HG02610 (cell line): ENCODE measurements around the gene SWI5.

Experiments
- ATAC-seq: cut with Tn5 transposase; IDR thresholded peaks from one replicate; pipeline ENCODE4 v1.9.1; 2021; ENCODE audit warnings: mild to moderate bottlenecking, moderate library complexity; ENCODE audit not compliant: unreplicated experiment

Gene SWI5

DNA sequence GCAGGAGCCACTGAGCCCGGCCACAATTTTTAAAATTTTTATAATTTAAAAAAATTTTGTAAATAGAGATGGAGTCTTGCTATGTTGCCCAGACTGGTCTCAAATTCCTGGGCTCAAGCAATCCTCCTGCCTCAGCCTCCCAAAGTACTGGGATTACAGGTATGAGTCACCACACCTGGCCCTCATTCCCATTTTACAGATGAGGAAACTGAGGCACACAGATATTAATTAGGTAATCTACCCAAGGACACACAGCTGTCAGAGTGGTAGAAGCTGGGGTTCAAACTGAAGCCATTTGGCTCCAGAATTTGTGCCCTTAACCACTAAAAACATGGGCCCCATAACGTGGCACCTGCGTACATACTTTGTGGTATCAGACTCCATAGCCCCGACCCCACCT, 38.6 kb downstream of the SWI5 start:
- no peak for ATAC-seq

DNA sequence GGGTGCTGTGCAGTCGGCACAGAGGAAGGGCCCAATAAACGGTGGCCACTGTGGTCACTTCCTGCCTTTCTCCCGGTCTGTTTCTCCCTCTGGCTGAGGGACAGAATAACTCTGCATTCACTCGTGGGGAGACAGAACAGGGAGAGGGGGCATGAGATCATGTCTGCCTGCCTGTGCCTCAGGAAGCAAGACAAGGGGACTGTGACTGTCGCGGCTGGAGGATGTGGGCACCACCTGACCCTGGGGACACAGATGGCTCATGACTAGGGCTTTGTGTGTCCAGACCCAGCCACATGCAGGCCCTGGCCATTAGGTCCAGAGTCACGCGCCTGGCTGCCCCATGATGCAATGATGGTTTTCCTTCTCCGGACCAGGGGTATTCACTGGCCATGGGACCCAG, 40.3 kb downstream of the SWI5 start:
- ATAC-seq, result no peak

DNA sequence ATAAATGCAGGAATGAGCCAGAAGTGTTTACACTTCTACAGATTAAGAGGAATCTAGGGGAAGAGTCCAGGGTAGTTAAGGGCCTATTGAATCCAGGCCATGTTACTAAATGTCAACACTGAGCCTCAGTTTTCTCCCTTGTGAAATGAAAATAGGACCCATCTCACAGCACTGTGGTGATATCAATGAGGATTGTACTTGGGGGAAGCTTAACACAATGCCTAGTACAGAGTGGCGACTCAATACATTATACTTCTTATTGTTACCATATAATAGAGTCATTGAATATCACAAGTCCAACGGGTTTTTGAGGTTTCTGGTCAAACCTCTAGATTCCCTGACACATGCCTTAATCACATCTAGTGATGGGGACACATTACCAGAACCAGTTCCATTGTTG, 41.6 kb downstream of the SWI5 start:
- no peak for ATAC-seq

DNA sequence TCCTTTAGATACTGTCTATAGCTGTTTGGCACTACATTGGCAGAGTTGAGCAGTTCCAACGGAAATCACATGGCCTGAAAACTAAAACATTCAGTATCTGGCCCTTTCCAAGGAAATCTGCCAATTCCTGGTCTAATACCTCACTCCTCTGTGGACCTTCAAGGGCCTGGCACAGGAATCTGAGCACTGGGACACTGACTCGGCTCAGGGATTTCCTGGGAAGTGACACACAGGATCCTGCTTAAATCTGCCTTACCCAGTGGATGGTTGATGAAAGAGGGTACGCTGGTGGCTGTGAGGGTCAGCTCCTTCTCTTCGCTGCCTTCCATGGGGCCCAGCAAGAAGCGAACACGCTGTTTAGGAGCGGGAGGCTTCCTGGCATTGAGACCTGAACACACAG, 45.3 kb downstream of the SWI5 start:
- ATAC-seq, result no peak

- ATAC-seq, result no peak
Measured at GRCh38 chr9:128321879-128322403, 45.9 kb downstream of the SWI5 start.

DNA sequence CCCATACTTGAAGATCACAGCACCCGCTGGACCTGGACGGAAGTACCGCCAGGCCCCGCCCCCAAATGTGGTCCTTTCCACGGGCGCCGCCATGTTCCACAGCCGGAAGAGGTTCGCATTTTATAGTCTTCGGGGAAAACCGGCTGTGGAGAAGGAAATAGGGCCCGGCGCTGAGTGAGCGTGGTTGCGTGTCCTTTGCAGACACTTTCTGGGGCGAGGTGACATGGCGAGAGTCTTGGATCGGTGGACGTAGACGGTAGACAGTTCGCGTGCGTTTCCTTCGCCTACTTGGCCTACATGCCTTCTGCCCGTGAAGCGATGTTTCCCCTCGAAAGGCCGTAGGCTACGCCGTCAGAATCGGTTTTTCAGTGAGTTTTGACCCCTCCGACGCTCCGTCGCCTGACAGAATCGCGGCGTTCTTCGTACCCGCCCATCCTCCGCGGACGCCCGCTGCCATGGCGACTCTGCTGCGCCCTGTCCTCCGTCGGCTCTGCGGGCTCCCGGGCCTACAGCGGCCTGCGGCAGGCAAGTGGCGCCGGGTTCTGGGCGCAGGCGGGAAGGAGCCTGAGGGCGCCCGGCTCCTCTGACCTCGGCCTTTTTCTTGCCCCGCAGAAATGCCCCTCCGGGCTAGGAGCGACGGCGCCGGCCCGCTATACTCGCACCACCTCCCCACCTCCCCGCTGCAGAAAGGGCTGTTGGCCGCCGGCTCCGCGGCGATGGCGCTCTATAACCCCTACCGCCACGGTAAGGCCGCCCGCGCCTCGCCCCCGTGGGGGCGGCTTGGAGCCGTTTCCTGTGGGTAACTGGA, 46.5 kb downstream of the SWI5 start, which contains the start of the genes COQ4 and TRUB2:
COQ4 (plus strand) TSS at position 436 of the 808 bp plus-strand sequence; CDS start at position 456, 20 bp downstream.
TRUB2 (minus strand) TSS at position 44 of the 808 bp plus-strand sequence; CDS start at position 5, 39 bp downstream.
- ATAC-seq, result peak; percentile 82

GRCh38 chr9:128323212-128323730, 47.2 kb downstream of the SWI5 start:
- ATAC-seq, result no peak

- no peak for ATAC-seq
Measured at GRCh38 chr9:128323791-128324190, 47.7 kb downstream of the SWI5 start.

DNA sequence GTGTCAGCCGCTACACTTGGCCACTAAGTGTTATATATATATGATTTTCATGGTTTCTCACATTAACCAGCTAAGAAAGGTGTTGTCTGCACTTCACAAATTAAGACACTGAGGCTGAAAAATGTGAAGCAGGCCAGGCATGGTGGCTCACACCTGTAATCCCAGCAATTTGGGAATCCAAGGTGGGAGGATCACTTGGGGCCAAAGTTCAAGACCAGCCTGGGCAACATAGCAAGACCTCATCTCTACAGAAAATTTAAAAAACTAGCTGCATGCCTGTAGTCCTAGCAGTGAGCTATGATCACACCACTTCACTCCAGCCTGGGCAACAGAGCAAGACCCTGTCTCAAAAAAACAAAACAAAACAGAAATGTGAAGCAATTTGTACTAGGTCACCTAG, 48.3 kb downstream of the SWI5 start:
- ATAC-seq, result no peak

DNA sequence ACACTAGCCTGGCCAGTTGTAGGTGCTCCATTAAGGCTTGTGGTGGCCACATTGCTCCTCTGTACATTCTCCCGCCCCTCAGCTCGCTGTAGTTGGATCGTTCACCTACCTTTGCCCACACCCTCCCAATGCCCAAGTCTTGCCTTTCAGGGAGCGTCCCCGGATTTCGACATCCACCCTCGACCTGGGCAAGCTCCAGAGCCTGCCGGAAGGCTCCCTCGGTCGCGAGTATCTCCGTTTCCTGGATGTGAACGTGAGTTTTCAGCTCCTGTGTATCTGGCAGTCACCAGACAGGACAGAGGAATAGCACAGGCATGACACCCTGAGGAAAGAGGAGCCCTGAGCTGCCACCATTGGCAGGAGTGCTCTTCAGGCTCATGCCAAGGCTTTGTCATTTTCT, 49.6 kb downstream of the SWI5 start:
- ATAC-seq, result no peak

- ATAC-seq, result no peak
Measured at GRCh38 chr9:128333451-128333869, 57.4 kb downstream of the SWI5 start.

DNA sequence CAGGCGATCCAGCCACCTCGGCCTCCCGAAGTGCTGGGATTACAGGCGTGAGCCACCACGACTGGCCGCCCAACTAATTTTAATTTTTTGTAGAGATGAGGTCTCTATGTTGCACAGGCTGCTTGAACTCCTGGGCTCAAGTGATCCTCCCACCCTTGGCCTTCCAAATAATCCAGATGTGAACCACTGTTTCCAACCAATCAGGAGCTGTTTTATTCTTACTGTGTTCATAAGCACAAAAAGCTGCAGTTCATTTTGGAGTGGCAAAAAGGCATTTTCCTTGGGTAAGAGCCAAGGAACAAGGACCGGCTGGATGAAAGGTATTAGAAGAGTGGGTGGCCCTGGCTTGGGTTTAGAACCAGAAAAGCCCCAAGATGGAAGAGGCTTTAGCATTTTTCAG, 59.1 kb downstream of the SWI5 start:
- ATAC-seq, result no peak

DNA sequence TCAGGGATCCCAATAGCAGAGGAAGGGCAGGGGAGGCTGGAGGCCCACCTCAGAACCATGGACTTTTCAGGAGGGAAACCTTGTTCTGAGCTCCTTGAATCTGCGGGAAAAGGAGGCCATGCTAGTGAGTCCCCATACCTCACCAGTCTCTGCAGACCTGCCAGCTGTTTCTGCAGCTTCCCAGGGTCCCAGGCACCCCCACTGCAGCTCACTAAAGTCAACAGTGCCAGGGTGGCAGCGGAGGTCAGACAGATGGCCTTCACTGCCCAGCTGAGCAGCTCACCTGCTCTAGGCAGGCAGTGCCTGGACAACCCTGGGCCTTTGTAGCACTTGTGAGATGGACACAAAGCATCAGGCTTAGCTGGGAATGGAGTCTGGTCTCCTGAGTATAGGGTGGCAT, 59.8 kb downstream of the SWI5 start:
- no peak for ATAC-seq

GRCh38 chr9:128337936-128338335, 61.9 kb downstream of the SWI5 start:
- ATAC-seq, result no peak
